ENCODE data around the gene ATG10. TPM values are rescaled to one million over a fixed set of nuclear protein-coding genes. Genes with fewer than 3 reads are reported as not detected.

ATG10 gene
- total and polyA plus RNA-seq, 2 of the 8 experiments (the other 6 are each of a cell fraction or from before 2014, with no cell fraction given): 3.7 to 8.8 TPM

DNA sequence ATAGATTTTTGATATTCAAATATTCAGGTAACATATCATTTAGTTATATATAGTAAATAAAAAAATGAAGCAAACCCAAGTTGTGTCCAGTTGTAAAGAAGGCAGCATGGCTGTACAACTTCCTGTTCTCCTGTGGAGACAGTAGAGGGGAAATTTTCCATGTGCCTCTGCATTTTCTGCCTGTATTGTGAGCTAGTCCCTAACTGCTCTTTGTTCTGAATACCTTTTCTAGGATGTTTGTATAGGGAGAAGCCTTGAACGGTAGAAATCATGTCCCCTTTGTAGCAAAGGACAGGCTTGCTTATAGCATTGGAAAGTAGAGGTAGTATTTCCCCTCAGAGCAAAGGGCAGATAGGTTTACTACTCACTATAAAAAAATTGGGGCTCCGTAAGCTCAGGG, 319.6 kb downstream of the ATG10 start (continued):
- no peak for TF ChIP-seq CHD2 (IDR thresholded peaks at IDR 0.05; ENCODE audit: low read length)
- TF ChIP-seq CBX8 (IDR thresholded peaks at IDR 0.05; ENCODE audit: borderline replicate concordance, low read depth, low read length): no peak
- TF ChIP-seq GTF2F1 (IDR thresholded peaks at IDR 0.05; ENCODE audit: borderline replicate concordance, low read depth, low read length): no peak
- TF ChIP-seq ASH2L (IDR thresholded peaks at IDR 0.05; ENCODE audit: low read length): no peak

Data from H1 (cell line).